Motor neuron (in vitro differentiated cells): ENCODE results near the gene ZC3H12A. TPM values are rescaled to one million over a fixed set of nuclear protein-coding genes. Genes with fewer than 3 reads are reported as not detected.

Experiments used
- ATAC-seq, 8 experiments: fragments of 200-7000 bp; cut with Tn5 transposase; replicated peaks in 6 of 8; 2 replicates each; pipeline ENCODE4 v1.8.0; 2021; ENCODE audit warnings: mild to moderate bottlenecking in 8 of 8, moderate library complexity in 8 of 8
- H3K27ac ChIP-seq, 2 donors: fragments of 250-450 bp; sonication (Bioruptor Pico); 2 replicates each; pipeline ENCODE4 v1.9.0; 2021; ENCODE audit warnings: antibody characterized with exemption in 2 of 2, mild to moderate bottlenecking in 2 of 2, moderate library complexity in 1 of 2
- H3K4me1 ChIP-seq, 2 donors: fragments of 250-450 bp; sonication (Bioruptor Pico); replicated peaks in 1 of 2; 2 replicates each; pipeline ENCODE4 v1.6.1; 2021; ENCODE audit warnings: antibody characterized with exemption in 2 of 2, mild to moderate bottlenecking in 2 of 2, moderate library complexity in 1 of 2
- H3K4me3 ChIP-seq, 5 donors: fragments of 250-450 bp; sonication (Bioruptor Pico); 2 replicates each; pipeline ENCODE4 v1.9.0; 2021; ENCODE audit warnings: antibody characterized with exemption in 5 of 5, mild to moderate bottlenecking in 5 of 5, moderate library complexity in 4 of 5
- WGBS, 10 experiments: fragments of 450-650 bp; shearing (Covaris generic); methylation state at CpG; one replicate each; pipeline ENCODE4 v1.0.0; 2022; 5-methylcytosine and 5-hydroxymethylcytosine counted together
- in situ Hi-C, 9 experiments: fragments of 400-800 bp; cut with MboI; loops; one replicate each; pipeline ENCODE4 v1.15.0; 2021; ENCODE audit warnings: low sequenced_read_pairs in 9 of 9, low pct_unique_long_range_greater_than_20kb in 2 of 9; ENCODE audit not compliant: unreplicated experiment in 9 of 9
- total RNA-seq, 8 experiments: library from RNA; unstranded; fragments of 300-600 nt; gene quantifications; 2 replicates each; pipeline versions ENCODE4 v1.2.3 to v1.2.4, GENCODE V29; 2022

The ZC3H12A gene
- 10 to 100 TPM in 2 of 8 experiments, 1 to 10 TPM in 6; 1.8 to 13.3 (median 5.4) TPM for total RNA-seq

- peaks cover 62 to 65% of the 10 kb centered on the region in 2 donors for H3K4me1 ChIP-seq
- peak within 1 kb of the TSS; percentile 43 to 61 (median 49) for H3K4me3 ChIP-seq
- 0% methylated on average over 1 to 7 of the region's 78 CpGs; no CpG with 5 or more reads in 6 of the 10 experiments for WGBS, 10 experiments
- H3K27ac ChIP-seq: no peak within 1 kb of the TSS
- in situ Hi-C loops: loop anchor here in 1 of 9 experiments (25.0 kb wide), 1 partner anchor 213 kb away; the partner anchor contains the start of gene CDCA8
- ATAC-seq: peak; percentile 42 to 80 (median 70)
Observed at GRCh38 chr1:37474046-37474696, at the start of gene ZC3H12A. Gene ZC3H12A (plus strand): TSS chr1:37474580. CDS start chr1:37475497, 917 bp downstream.

DNA sequence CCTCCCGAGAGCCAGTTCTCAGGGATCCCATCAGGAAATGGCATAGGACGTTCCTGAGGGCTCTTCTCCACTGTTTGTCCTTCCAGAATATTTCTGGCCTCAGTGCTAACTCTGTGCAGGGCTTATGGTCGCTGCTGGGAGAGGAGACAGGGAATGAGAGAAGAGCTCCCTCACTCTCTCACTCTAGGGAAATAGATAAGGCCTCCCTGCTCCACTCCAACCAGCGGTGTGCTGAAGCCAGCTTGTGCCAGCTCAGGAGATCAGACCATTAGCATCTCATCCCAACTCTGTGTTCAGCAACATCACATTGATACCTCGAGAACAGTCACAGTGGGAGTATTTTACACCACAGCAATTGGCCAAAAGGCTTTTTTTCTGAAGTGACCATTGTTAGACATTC, 49.2 kb upstream of the ZC3H12A start:
- peak in 5 of 8 experiments; percentile 49 to 87 (median 83) for ATAC-seq
- WGBS, 10 experiments: 0 to 80% (median 49%) methylated on average over 1 to 5 of the region's 5 CpGs; no CpG with 5 or more reads in 2 of the 10 experiments
- Histone ChIP-seq H3K27ac (no peak overlapping the region), H3K4me3 (no peak overlapping the region), H3K4me1 (peaks cover 2 to 12% of the 10 kb centered on the region in 2 donors)
- in situ Hi-C loops: loop anchor here in 6 of 9 experiments (25.0 kb wide), 3 partner anchors 388 to 863 kb away; partner anchors contain the start of gene GRIK3 (in 2 of the 6)

GRCh38 chr1:37429029-37429428, 45.4 kb upstream of the ZC3H12A start:
- no peak for ATAC-seq
- in situ Hi-C loops: loop anchor here in 6 of 9 experiments (25.0 kb wide), 3 partner anchors 392 to 867 kb away; partner anchors contain the start of gene GRIK3 (in 2 of the 6)
- peaks cover 8 to 14% of the 10 kb centered on the region in 2 donors for H3K4me1 ChIP-seq
- 19 to 100% (median 80%) methylated on average over 1 to 6 of the region's 6 CpGs; no CpG with 5 or more reads in 2 of the 10 experiments for WGBS, 10 experiments
- no peak overlapping the region for H3K4me3 ChIP-seq
- H3K27ac ChIP-seq: no peak overlapping the region

- no peak overlapping the region for H3K27ac ChIP-seq
- in situ Hi-C loops: loop anchor here in 6 of 9 experiments (25.0 kb wide), 3 partner anchors 393 to 868 kb away; partner anchors contain the start of gene GRIK3 (in 2 of the 6)
- peak in 2 of 8 experiments; percentile 7 to 16 for ATAC-seq
- H3K4me3 ChIP-seq: no peak overlapping the region
- peaks cover 10 to 20% of the 10 kb centered on the region in 2 donors for H3K4me1 ChIP-seq
- 0 to 73% (median 53%) methylated on average over 1 to 11 of the region's 11 CpGs; no CpG with 5 or more reads in 2 of the 10 experiments for WGBS, 10 experiments
Observed at GRCh38 chr1:37430103-37430985, 44.0 kb upstream of the ZC3H12A start.

- ATAC-seq: peak in 1 of 8 experiments; percentile 12
Observed at GRCh38 chr1:37432716-37433115, 41.7 kb upstream of the ZC3H12A start.

GRCh38 chr1:37433171-37433570, 41.2 kb upstream of the ZC3H12A start:
- 33 to 100% (median 86%) methylated on average over 2 to 9 of the region's 12 CpGs; no CpG with 5 or more reads in 5 of the 10 experiments for WGBS, 10 experiments
- in situ Hi-C loops: loop anchor here in 6 of 9 experiments (25.0 kb wide), 3 partner anchors 396 to 871 kb away; partner anchors contain the start of gene GRIK3 (in 2 of the 6)
- no peak for ATAC-seq

More at GRCh38 chr1:37432716-37433115, 41.7 kb upstream of the ZC3H12A start:
- peak overlapping the region in 1 of 2 donors; percentile 3 for H3K27ac ChIP-seq
- peaks cover 21 to 26% of the 10 kb centered on the region in 2 donors for H3K4me1 ChIP-seq
- in situ Hi-C loops: loop anchor here in 6 of 9 experiments (25.0 kb wide), 3 partner anchors 395 to 870 kb away; partner anchors contain the start of gene GRIK3 (in 2 of the 6)
- no peak overlapping the region for H3K4me3 ChIP-seq
- WGBS, 10 experiments: 17 to 87% (median 56%) methylated on average over 2 to 10 of the region's 12 CpGs; no CpG with 5 or more reads in 4 of the 10 experiments

DNA sequence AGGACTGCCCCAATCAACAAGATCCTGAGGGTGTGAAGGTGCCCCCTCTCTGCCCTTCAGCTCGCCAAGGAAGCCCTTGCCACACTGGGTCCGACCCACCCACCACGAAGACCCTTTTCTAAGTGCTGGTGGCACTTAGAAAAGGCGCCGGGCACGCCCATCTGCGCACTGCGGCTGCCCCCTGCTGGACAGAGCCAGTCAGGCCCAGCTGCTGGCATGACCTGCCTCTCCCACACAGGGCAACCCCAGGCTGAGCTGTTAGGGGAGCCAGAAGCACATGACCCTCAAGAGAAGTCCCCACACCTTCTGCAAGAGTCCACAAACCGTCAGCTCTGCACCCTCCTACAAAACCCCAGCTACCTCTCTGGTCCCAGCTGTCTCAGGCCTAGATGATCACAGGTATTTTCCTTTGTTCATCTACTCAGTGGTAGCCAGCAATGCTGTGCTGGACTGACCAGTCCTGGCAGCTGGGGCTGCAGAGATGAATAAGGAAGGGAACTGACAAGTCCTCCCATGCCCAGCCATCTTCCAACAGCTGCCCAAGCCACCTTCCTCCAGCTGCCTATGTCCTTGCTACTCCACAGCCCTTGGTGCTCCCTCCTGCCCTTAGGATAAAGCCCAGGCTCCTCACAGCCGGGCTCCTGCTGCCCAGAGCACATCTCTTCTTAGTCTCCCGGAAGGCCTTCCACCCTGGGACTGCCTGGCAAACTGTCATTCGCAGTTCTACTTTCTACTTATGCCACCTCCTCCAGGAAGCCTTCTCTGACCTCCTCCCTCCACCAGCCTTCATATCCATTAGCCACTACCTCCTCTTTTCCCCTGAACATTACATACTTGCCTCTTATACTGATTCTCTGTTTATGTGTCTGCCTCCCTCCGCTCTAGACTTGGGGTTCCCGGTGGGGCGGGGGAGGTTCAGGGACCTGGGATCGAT, 39.8 kb upstream of the ZC3H12A start:
- no peak overlapping the region for H3K27ac ChIP-seq
- peak; percentile 71 to 95 (median 78) for ATAC-seq
- peaks cover 34 to 39% of the 10 kb centered on the region in 2 donors for H3K4me1 ChIP-seq
- H3K4me3 ChIP-seq: no peak overlapping the region
- 0 to 100% (median 40%) methylated on average over 1 to 13 of the region's 16 CpGs; no CpG with 5 or more reads in 1 of the 10 experiments for WGBS, 10 experiments
- in situ Hi-C loops: loop anchor here in 6 of 9 experiments (25.0 kb wide), 3 partner anchors 397 to 872 kb away; partner anchors contain the start of gene GRIK3 (in 2 of the 6)

More at GRCh38 chr1:37433171-37433570, 41.2 kb upstream of the ZC3H12A start:
- Histone ChIP-seq H3K27ac (peak overlapping the region in 1 of 2 donors; percentile 3), H3K4me3 (no peak overlapping the region), H3K4me1 (peaks cover 22 to 27% of the 10 kb centered on the region in 2 donors)

GRCh38 chr1:37437087-37437486, 37.3 kb upstream of the ZC3H12A start:
- H3K4me3 ChIP-seq: no peak overlapping the region
- 17 to 80% (median 57%) methylated on average over 1 to 2 of the region's 2 CpGs; no CpG with 5 or more reads in 6 of the 10 experiments for WGBS, 10 experiments
- peaks cover 34 to 36% of the 10 kb centered on the region in 2 donors for H3K4me1 ChIP-seq
- no peak overlapping the region for H3K27ac ChIP-seq
- ATAC-seq: no peak
- in situ Hi-C loops: loop anchor here in 6 of 9 experiments (25.0 kb wide), 3 partner anchors 400 to 875 kb away; partner anchors contain the start of gene GRIK3 (in 2 of the 6)

DNA sequence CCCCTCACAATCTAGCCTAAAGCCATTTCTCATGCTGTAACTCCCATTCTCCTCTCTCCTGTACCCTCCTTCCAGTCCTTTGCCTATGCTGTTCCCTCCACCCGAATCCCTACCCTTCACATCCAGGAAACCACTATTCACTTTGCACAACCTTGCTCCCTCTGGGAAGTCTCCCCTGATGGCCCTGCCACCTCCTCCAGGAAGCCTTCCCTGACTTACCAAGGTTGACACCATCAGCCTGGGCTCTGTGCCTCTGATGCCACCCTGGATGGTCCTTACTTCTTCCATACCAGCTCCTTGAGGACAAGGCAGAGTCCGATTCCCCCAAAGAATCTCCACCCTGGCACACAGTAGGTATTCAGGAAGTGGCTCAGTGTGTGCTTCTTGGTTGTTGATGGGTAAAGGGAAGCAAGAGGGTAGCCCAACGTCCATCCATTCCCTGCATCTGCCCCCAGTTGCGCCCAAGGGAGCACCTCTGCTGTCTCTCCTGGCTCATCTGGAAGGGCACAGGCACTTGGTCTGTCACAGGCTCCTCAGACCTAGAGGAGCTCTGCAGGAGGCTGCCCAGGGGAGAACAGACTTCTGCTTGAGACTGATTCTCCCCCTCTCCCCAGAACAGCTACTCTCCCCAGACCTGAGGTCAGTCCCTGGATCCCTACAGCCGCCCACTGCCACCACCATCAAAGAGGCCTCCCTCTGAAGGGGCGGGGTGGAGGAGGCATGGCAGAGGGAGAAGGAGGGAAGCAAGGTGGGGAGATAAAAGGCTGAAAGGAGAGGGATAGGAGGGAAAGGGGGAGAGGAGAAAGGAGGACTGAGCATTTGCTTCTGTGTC, 36.1 kb upstream of the ZC3H12A start:
- WGBS, 10 experiments: 7 to 100% (median 60%) methylated on average over 1 to 5 of the region's 6 CpGs; no CpG with 5 or more reads in 2 of the 10 experiments
- peak in 5 of 8 experiments; percentile 15 to 51 (median 32) for ATAC-seq

GRCh38 chr1:37438869-37439343, 35.5 kb upstream of the ZC3H12A start:
- H3K4me1 ChIP-seq: peaks cover 26 to 31% of the 10 kb centered on the region in 2 donors
- ATAC-seq: peak in 5 of 8 experiments; percentile 22 to 69 (median 51)
- peak overlapping the region; percentile 16 to 47 for H3K27ac ChIP-seq
- in situ Hi-C loops: loop anchor here in 6 of 9 experiments (25.0 kb wide), 3 partner anchors 402 to 877 kb away; partner anchors contain the start of gene GRIK3 (in 2 of the 6)
- no peak overlapping the region for H3K4me3 ChIP-seq
- 33 to 67% methylated on average over 1 of the region's 4 CpGs; no CpG with 5 or more reads in 8 of the 10 experiments for WGBS, 10 experiments

More for the DNA sequence above, 36.1 kb upstream of the ZC3H12A start:
- no peak overlapping the region for H3K4me3 ChIP-seq
- peaks cover 27 to 31% of the 10 kb centered on the region in 2 donors for H3K4me1 ChIP-seq
- in situ Hi-C loops: loop anchor here in 6 of 9 experiments (25.0 kb wide), 3 partner anchors 401 to 876 kb away; partner anchors contain the start of gene GRIK3 (in 2 of the 6)
- H3K27ac ChIP-seq: peak overlapping the region; percentile 16 to 47
